Activated T-cell treated with anti-CD3 and anti-CD28 coated beads, Interleukin-2, amount 50 U/mL, for 4 hours (primary cell): ENCODE results near the gene DNPEP. TPM values are rescaled to one million over a fixed set of nuclear protein-coding genes. Genes with fewer than 3 reads are reported as not detected.
A peak's percentile ranks its signal among the peaks of the same experiment; 100 is the strongest.
"Not testable (repeated sequence)": the region's sequence is repeated elsewhere in the genome, so short reads cannot be mapped to it uniquely, and the experiment has no call there.

Source experiments
- ATAC-seq, 2 donors: fragments of 200-7000 bp; cut with Tn5 transposase; one replicate each; pipeline ENCODE4 v1.10.0; 2021
- DNase-seq: peaks from one replicate; pipeline ENCODE4 v3.0.0-alpha.2; 2020
- H3K27me3 Mint-ChIP-seq: one replicate; pipeline ENCODE4 v1.8.0; 2021; ENCODE audit warnings: low read depth, mixed read lengths
- H3K36me3 Mint-ChIP-seq: one replicate; pipeline ENCODE4 v1.8.0; 2022; ENCODE audit warnings: mixed read lengths; ENCODE audit not compliant: insufficient read depth
- H3K4me1 Mint-ChIP-seq: one replicate; pipeline ENCODE4 v1.8.0; 2021; ENCODE audit warnings: low read depth, mixed read lengths
- H3K4me3 Mint-ChIP-seq: one replicate; pipeline ENCODE4 v1.8.0; 2021; ENCODE audit warnings: mild to moderate bottlenecking, moderate library complexity, mixed read lengths
- H3K9me3 Mint-ChIP-seq: one replicate; pipeline ENCODE4 v1.8.0; 2021; ENCODE audit warnings: mixed read lengths
- total RNA-seq, 3 donors: library from RNA; stranded (reverse); gene quantifications; one replicate each; pipeline ENCODE4 v1.2.1, GENCODE V29; 2021

DNPEP gene
- total RNA-seq, 3 donors from 2014 or later: 187 to 222 (median 221) TPM

- H3K9me3 Mint-ChIP-seq: no peaks in the 10 kb centered on the region
- no peak for ATAC-seq
- peaks cover 11% of the 10 kb centered on the region for H3K4me1 Mint-ChIP-seq
- no peak for DNase-seq
- peaks cover 15% of the 10 kb centered on the region for H3K27me3 Mint-ChIP-seq
- H3K4me3 Mint-ChIP-seq: no peak overlapping the region
- H3K36me3 Mint-ChIP-seq: no peaks in the 10 kb centered on the region
These were observed 12.2 kb upstream of the DNPEP start for GRCh38 chr2:219399716-219400478.

GRCh38 chr2:219398721-219399363 lies 11.1 kb upstream of the DNPEP start:
- H3K27me3 Mint-ChIP-seq: peaks cover 6% of the 10 kb centered on the region
- ATAC-seq (no peak), DNase-seq (no peak)
- H3K4me3 Mint-ChIP-seq: no peak overlapping the region
- peaks cover 11% of the 10 kb centered on the region for H3K4me1 Mint-ChIP-seq
- no peaks in the 10 kb centered on the region for H3K9me3 Mint-ChIP-seq
- no peaks in the 10 kb centered on the region for H3K36me3 Mint-ChIP-seq

- no peak overlapping the region for H3K4me3 Mint-ChIP-seq
- H3K4me1 Mint-ChIP-seq: peaks cover 9% of the 10 kb centered on the region
- H3K9me3 Mint-ChIP-seq: no peaks in the 10 kb centered on the region
- ATAC-seq (peak in 1 of 2 donors; percentile 37), DNase-seq (no peak)
- H3K36me3 Mint-ChIP-seq: no peaks in the 10 kb centered on the region
- H3K27me3 Mint-ChIP-seq: peaks cover 1% of the 10 kb centered on the region
These were observed 9.2 kb upstream of the DNPEP start for GRCh38 chr2:219396863-219397457.

GRCh38 chr2:219395609-219396008 lies 7.9 kb upstream of the DNPEP start:
- Mint-ChIP-seq H3K36me3 (no peaks in the 10 kb centered on the region), H3K27me3 (no peaks in the 10 kb centered on the region), H3K4me1 (peaks cover 9% of the 10 kb centered on the region), H3K4me3 (no peak overlapping the region), H3K9me3 (no peaks in the 10 kb centered on the region)
- DNase-seq: no peak
- ATAC-seq: no peak

DNA sequence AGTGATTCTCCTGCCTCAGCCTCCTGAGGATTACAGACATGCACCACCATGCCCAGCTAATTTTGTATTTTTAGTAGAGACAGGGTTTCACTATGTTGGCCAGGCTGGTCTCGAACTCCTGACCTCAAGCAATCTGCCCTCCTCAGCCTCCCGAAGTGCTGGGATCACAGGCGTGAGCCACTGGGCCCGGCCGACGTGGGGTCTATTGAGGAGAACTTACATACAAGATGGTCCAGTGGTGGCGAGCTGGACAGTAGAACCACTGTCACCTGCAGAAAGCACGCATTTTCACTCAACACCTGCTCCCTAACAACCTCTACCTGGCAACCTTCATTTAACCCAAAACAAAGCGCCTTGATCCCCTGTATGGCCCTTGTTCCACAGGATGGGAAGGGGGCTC lies 7.3 kb upstream of the DNPEP start:
- H3K9me3 Mint-ChIP-seq, ATAC-seq, H3K4me3 Mint-ChIP-seq, H3K4me1 Mint-ChIP-seq, H3K27me3 Mint-ChIP-seq, H3K36me3 Mint-ChIP-seq, DNase-seq: not testable (repeated sequence)

- no peak for ATAC-seq
- no peak for DNase-seq
- H3K4me1 Mint-ChIP-seq: peaks cover 14% of the 10 kb centered on the region
These were observed 5.0 kb upstream of the DNPEP start for GRCh38 chr2:219392754-219393153.

DNA sequence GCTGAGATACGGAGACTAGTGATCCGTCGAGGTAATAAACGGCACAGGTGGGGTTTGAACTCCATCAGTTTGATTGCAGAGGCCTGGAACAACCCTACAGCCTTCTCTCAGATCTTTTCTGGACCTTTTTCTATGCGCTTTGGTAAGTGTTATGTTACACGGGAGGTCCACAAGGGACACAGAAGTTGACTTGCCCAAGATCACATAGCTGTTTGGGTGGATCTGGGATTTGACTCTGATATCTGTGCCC lies 1.1 kb upstream of the DNPEP start:
- ATAC-seq: no peak
- H3K4me3 Mint-ChIP-seq: peak overlapping the region; percentile 65
- H3K27me3 Mint-ChIP-seq: no peaks in the 10 kb centered on the region
- H3K4me1 Mint-ChIP-seq: peaks cover 20% of the 10 kb centered on the region
- DNase-seq: no peak
- no peaks in the 10 kb centered on the region for H3K9me3 Mint-ChIP-seq
- peaks cover 15% of the 10 kb centered on the region for H3K36me3 Mint-ChIP-seq

More at GRCh38 chr2:219392754-219393153, 5.0 kb upstream of the DNPEP start:
- no peaks in the 10 kb centered on the region for H3K9me3 Mint-ChIP-seq
- H3K4me3 Mint-ChIP-seq: no peak overlapping the region
- no peaks in the 10 kb centered on the region for H3K27me3 Mint-ChIP-seq
- no peaks in the 10 kb centered on the region for H3K36me3 Mint-ChIP-seq

DNA sequence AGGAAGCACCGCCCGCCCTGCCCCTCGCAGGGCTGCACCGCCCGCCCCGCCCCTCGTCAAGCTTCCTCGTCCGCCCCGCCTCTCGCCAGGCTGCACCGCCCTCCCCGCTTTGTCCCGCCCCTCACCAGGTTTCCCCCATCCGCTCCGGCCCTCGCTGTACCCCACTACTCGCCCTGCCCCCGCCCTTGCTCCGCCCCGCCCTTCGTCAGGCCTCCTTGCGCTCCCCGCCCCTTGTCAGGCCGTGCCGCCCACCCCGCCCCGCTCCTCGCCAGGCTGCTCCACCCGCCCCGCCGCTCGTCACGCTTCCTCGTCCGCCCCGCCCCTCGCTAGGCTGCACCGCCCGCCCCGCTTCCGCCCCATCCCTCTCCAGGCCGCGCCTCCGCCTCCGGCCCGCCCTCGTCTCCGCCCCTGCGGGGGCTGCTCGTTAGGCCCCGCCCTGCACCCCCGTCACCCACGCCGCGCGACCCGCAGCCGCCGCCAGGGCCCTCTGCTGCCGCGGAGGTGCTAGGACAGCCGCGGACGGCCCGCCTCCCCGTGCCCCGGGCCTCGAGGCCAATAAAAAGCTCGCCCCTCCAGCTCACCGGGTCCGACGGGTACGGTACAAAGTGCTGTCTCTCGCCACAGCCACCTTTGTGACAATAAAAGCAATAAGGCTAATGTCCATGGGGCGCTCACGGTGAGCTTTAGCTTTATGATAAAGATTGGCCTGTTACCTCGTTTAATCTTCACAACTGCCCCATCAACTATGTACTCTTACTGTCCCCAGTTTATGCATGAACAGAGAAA lies 602 bp upstream of the DNPEP start:
- Mint-ChIP-seq H3K9me3 (no peaks in the 10 kb centered on the region), H3K36me3 (peaks cover 20% of the 10 kb centered on the region), H3K4me3 (peak overlapping the region; percentile 96), H3K27me3 (no peaks in the 10 kb centered on the region), H3K4me1 (peaks cover 23% of the 10 kb centered on the region)
- peak; percentile 76 to 78 for ATAC-seq
- DNase-seq: peak; percentile 99

- DNase-seq (no peak), ATAC-seq (no peak)
- H3K4me3 Mint-ChIP-seq: peak overlapping the region; percentile 96
- no peaks in the 10 kb centered on the region for H3K9me3 Mint-ChIP-seq
- H3K27me3 Mint-ChIP-seq: no peaks in the 10 kb centered on the region
- peaks cover 26% of the 10 kb centered on the region for H3K36me3 Mint-ChIP-seq
- peaks cover 23% of the 10 kb centered on the region for H3K4me1 Mint-ChIP-seq
These were observed 1.0 kb downstream of the DNPEP start for GRCh38 chr2:219386532-219387280.

GRCh38 chr2:219385958-219386520 lies 1.7 kb downstream of the DNPEP start:
- H3K36me3 Mint-ChIP-seq: peaks cover 32% of the 10 kb centered on the region
- peaks cover 23% of the 10 kb centered on the region for H3K4me1 Mint-ChIP-seq
- H3K4me3 Mint-ChIP-seq: peak overlapping the region; percentile 96
- H3K9me3 Mint-ChIP-seq: no peaks in the 10 kb centered on the region
- DNase-seq: no peak
- H3K27me3 Mint-ChIP-seq: no peaks in the 10 kb centered on the region
- ATAC-seq: no peak

- H3K4me1 Mint-ChIP-seq: peaks cover 23% of the 10 kb centered on the region
- ATAC-seq: no peak
- H3K4me3 Mint-ChIP-seq: peak overlapping the region; percentile 38
- H3K27me3 Mint-ChIP-seq: no peaks in the 10 kb centered on the region
- DNase-seq: no peak
- peaks cover 36% of the 10 kb centered on the region for H3K36me3 Mint-ChIP-seq
- no peaks in the 10 kb centered on the region for H3K9me3 Mint-ChIP-seq
These were observed 2.9 kb downstream of the DNPEP start for GRCh38 chr2:219384859-219385258.

DNA sequence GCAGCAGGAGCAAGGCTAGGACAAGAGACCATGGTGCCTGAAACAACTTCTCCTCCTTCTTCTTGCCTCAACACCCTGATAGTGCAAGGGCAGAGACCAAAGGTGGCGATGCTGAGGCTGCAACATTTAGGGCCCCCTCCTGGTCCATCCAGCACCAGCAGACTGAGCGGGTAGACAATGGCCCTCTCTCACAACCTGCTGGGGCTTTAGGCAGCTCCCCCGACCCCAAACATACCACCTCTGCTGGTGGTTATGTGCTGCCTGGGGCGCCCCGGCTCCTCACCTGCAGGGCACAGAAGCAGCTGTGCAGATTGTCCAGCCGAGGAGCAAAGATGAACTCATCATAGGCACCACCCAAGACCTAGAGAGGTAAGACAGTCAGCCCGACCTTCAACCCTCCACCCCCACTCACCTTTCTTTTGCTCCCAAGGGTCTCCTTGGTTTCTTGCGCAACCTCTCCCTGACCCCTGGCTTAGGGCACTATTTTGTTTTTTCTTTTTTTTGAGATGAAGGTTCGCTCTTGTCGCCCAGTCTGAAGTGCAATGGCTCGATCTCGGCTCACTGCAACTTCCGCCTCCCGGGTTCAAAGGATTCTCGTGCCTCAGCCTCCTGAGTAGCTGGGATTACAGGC lies 3.5 kb downstream of the DNPEP start:
- DNase-seq (no peak), ATAC-seq (no peak)
- Mint-ChIP-seq H3K4me3 (no peak overlapping the region), H3K27me3 (no peaks in the 10 kb centered on the region), H3K4me1 (peaks cover 23% of the 10 kb centered on the region), H3K9me3 (no peaks in the 10 kb centered on the region), H3K36me3 (peaks cover 36% of the 10 kb centered on the region)

DNA sequence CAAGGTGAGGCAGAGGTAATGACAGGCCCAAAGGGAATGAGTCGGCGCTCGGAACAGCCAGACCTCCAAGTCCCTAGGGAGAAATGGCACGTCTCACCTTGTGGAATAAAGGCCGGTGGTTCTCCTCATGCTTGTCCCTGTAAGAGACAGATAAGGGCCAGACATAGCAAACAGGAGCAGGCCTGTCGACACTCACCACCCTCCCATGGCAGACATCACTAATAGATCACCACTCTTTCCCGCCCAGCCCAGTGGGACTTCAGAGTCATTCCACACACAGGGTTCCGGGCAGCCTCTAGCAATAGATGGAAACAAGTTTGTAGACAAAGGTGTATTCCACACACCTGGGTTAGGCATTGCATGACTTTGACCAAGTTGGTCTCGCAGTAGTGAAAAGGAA lies 6.3 kb downstream of the DNPEP start:
- Mint-ChIP-seq H3K4me1 (peaks cover 10% of the 10 kb centered on the region), H3K27me3 (no peaks in the 10 kb centered on the region), H3K4me3 (no peak overlapping the region), H3K9me3 (no peaks in the 10 kb centered on the region), H3K36me3 (peaks cover 40% of the 10 kb centered on the region)
- no peak for ATAC-seq
- DNase-seq: no peak
